Activated CD8-positive, alpha-beta memory T cell treated with anti-CD3 and anti-CD28 coated beads, Interleukin-2, amount 50 U/mL, for 1 hour (primary cell): ENCODE results near the gene ABHD16A.
"Not testable (repeated sequence)": the region's sequence is repeated elsewhere in the genome, so short reads cannot be mapped to it uniquely, and the experiment has no call there.

Source experiments
- DNase-seq: peaks from one replicate; pipeline ENCODE4 v3.0.0-alpha.2; 2020; ENCODE audit errors: extremely low read depth

ABHD16A gene

GRCh38 chr6:31713991-31714684 lies 11.0 kb upstream of the ABHD16A start:
- no peak for DNase-seq

GRCh38 chr6:31713465-31713864 lies 10.3 kb upstream of the ABHD16A start:
- no peak for DNase-seq

GRCh38 chr6:31712296-31712695 lies 9.2 kb upstream of the ABHD16A start:
- DNase-seq = no peak

- no peak for DNase-seq
Measured at GRCh38 chr6:31711233-31711632, 8.1 kb upstream of the ABHD16A start.

- no peak for DNase-seq
Measured at GRCh38 chr6:31710523-31711219, 7.5 kb upstream of the ABHD16A start.

GRCh38 chr6:31709157-31709556 lies 6.0 kb upstream of the ABHD16A start:
- DNase-seq = not testable (repeated sequence)

- no peak for DNase-seq
Measured at GRCh38 chr6:31708224-31708623, 5.1 kb upstream of the ABHD16A start.

GRCh38 chr6:31707701-31708100 lies 4.6 kb upstream of the ABHD16A start:
- DNase-seq = no peak

GRCh38 chr6:31706599-31706998 lies 3.5 kb upstream of the ABHD16A start, which contains the start of gene LY6G6F:
TSS of gene LY6G6F (plus strand) at chr6:31706866. CDS start at chr6:31706907, 41 bp downstream.
- no peak for DNase-seq

GRCh38 chr6:31705931-31706330 lies 2.8 kb upstream of the ABHD16A start:
- DNase-seq = no peak

GRCh38 chr6:31702405-31702818 lies 712 bp downstream of the ABHD16A start:
- no peak for DNase-seq

GRCh38 chr6:31701666-31702404 lies 1.3 kb downstream of the ABHD16A start:
- DNase-seq = no peak

GRCh38 chr6:31700740-31701401 lies 2.3 kb downstream of the ABHD16A start:
- DNase-seq = no peak

GRCh38 chr6:31697555-31697954 lies 5.6 kb downstream of the ABHD16A start:
- no peak for DNase-seq

GRCh38 chr6:31693535-31693934 lies 9.6 kb downstream of the ABHD16A start:
- DNase-seq = no peak

GRCh38 chr6:31692886-31693285 lies 10.2 kb downstream of the ABHD16A start:
- DNase-seq = no peak

GRCh38 chr6:31692353-31692752 lies 10.8 kb downstream of the ABHD16A start:
- DNase-seq = no peak

GRCh38 chr6:31691564-31692108 lies 11.5 kb downstream of the ABHD16A start:
- DNase-seq = no peak

- DNase-seq = no peak
Measured at GRCh38 chr6:31691078-31691463, 12.1 kb downstream of the ABHD16A start.

- no peak for DNase-seq
Measured at GRCh38 chr6:31690231-31691077, 12.7 kb downstream of the ABHD16A start.
